ENCODE measurements around the gene TRAPPC12.
"Not testable (repeated sequence)": the region's sequence is repeated elsewhere in the genome, so short reads cannot be mapped to it uniquely, and the experiment has no call there.

Gene TRAPPC12

DNA sequence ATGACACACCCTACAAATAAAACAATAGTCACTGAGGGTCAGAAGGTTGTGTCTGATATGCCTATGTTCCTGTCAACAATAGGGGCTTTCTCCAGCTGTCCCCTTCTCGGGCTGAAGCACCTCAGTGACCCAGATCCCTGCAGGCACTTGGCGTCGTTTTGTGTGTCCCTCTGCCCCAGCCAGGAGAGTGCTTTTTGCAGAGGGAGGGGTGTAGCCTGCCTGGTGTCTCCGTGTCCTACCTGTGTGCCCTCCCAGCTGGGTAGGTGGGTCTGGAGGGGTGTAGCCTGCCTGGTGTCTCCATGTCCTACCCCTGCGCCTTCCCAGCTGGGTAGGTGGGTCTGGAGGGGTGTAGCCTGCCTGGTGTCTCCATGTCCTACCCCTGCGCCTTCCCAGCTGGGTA, 74.5 kb downstream of the TRAPPC12 start:
- DNase-seq (ENCODE audit: low read depth): not testable (repeated sequence)

DNA sequence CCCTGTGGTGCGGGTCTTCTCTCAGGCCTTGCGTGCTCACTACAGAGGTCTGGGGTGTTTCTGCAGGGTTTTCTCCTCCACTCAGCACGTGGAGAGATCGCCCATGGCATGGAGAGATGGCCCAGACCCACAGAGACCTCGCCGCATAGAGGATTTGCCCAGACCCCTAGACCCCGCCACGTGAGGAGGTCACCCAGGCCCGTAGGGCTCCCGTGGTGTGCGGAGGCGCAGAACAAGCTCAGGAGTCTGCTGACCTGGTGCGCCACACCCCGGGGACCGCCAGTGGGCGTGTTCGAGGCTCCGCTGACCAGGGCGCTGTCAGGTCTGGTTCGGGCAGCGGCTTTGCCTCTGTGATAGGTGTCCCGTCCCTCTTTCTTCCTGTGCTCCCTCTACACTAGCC, 75.3 kb downstream of the TRAPPC12 start:
- DNase-seq (ENCODE audit: low read depth): no peak

DNA sequence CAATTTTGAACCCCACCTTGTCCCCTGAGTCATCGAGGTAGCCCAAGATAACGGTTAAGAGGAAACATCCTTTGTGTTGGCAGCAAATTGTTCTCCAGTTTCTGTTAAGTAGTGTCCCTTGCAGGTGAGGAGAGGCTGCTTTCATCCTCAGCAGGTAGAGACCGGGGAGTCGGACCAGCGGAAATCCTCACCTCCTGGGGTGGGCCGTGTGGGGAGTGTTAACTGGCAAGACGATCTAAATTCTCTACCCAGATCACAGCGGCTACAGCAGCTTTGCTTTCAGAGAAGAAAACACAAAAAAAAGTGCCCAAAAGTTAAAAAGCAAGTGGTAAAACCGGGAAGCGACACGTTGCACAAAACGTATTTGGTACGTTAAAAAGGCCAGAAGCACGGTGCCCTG, 76.6 kb downstream of the TRAPPC12 start:
- no peak for DNase-seq (ENCODE audit: low read depth)

GRCh38 chr2:3457524-3458395, 78.3 kb downstream of the TRAPPC12 start:
- DNase-seq (ENCODE audit: low read depth): no peak

DNA sequence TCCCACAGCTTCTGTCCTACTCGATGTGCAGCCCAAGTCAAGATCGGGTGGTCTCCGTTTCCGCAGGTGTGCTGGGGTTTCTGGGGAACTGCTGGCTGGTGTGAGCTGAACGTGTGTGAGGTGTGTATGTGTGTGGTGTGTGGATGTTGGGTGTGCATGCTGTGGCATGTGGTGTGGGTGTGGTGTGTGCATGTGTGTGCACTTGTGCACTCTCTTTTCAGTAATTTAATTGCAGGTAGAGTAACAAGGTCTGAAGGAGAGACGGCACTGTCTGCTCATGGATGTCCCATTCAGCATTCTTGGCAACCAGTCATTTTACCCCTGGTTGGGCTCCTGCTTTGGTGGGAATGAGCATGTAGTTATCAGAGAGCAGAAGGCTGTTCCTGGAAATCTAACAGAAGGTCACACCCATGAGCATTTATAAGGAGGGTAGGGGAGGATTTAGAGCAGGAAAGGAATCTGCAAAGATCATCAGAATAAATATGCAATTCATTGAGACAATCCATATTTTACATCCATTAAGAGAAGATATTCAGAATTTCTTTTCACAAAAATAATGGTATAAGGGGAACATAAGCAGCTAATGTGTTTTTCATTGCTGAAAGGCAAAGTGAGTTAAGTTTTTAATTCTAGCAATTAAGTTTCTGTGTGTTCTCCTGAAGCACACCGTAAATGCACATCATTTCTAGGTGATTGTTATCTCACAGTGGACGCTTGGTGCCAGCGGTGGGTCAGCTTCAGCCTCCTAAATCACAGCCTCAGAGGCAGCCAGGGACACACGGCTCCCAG, 79.1 kb downstream of the TRAPPC12 start:
- no peak for DNase-seq (ENCODE audit: low read depth)

DNA sequence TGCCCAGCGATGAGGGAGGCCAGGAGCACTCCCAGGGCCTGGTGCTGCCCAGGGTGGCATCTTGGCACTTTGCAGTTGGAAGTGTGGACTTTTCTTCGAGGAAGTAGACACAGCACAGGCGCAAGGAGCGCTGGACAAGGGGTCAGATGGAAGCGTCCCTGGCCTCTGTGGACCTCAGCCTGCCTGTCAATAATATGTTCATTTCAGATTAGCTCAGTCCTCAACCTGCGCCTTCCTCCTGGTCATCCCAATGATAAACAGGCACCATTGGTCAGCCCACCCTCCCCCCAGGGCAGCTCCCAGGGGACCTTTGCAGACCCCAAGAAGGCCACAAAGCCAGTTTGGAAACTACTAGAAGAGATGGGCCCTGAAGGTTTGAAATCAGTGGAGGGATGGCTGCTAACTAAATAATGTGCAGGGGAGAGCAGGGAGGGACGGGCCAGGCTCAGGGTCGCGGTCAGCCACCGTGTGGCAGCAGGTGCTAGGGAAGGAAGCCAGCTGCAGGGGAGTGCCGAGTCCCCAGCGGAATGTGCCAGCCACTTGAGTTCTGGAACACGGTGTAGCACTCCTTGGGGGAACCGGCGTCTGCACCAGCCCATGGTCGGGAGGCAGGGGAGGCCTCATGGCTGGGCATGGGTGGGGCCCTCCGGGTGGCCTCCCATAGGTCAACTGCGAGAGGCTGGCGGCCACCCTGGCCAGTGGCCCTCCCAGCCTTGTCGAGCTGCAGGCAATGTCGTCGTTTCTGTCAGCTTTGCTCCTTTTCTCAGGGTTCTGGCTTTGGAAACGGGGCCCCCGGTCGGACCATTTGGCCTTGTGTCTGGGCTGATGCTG, 79.9 kb downstream of the TRAPPC12 start:
- DNase-seq (ENCODE audit: low read depth): no peak

- DNase-seq (ENCODE audit: low read depth): no peak
These were observed 80.7 kb downstream of the TRAPPC12 start for GRCh38 chr2:3460156-3460555.

- no peak for DNase-seq (ENCODE audit: low read depth)
These were observed 81.6 kb downstream of the TRAPPC12 start for GRCh38 chr2:3460831-3461800.

DNA sequence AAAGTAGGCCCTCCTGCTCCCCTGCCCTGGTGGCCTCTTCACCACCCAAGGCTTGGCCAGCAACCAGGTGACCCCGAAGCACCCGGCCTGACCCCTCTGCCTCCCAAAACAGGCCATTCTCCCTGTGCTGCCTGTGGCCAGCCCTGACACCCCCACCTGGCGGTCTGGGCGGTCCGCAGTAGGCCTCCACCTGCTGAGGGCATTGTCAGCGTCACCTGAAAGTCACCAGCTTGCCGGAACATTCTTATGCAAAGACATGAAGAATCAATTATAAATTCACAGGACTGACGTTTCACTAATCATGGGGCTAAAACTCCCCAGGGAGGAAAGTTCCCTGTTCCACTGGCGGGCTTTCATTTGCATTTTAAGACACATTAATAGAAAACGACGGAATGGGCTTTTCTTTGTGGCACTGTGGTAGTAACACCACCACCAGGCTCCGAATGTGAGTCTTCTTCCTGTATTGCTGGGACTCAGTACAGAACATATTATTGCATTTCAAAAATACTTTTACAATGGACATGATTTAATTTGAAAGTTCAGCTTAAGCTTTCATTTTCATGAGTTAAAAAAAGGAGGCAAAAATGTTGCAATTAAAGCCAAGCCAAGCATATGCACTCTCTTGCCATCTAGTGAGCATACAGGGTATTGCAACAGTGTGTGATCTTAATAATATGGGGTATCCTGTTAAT, 82.5 kb downstream of the TRAPPC12 start:
- no peak for DNase-seq (ENCODE audit: low read depth)

DNA sequence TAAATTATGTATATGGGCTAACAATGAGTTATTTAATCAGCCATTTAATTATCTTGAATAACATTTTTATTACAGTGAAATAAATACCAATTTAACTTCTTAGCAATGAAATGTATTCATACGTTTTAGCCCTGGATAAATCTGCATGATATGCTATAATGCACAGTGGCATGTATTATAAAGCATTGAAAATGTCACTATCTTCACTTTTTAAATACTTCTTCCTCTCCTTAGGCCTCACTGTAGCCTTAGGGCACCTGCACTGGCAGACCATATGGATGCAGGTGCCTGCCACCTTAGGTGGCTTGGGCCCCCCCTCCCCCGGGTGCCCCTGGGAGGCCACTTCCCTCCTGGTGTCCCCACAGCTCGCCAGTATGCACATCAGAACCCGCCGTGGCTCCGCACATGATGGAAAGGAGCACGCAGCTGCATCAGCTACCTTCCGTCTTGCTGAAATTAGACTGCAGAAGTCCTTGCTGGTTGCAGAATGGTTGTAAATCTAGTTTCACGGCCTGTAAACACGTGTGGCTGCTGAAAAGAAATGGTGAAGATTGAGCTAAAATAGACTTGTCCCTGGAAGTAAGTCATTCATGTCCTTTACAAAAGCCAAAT, 83.1 kb downstream of the TRAPPC12 start:
- DNase-seq (ENCODE audit: low read depth): no peak

DNA sequence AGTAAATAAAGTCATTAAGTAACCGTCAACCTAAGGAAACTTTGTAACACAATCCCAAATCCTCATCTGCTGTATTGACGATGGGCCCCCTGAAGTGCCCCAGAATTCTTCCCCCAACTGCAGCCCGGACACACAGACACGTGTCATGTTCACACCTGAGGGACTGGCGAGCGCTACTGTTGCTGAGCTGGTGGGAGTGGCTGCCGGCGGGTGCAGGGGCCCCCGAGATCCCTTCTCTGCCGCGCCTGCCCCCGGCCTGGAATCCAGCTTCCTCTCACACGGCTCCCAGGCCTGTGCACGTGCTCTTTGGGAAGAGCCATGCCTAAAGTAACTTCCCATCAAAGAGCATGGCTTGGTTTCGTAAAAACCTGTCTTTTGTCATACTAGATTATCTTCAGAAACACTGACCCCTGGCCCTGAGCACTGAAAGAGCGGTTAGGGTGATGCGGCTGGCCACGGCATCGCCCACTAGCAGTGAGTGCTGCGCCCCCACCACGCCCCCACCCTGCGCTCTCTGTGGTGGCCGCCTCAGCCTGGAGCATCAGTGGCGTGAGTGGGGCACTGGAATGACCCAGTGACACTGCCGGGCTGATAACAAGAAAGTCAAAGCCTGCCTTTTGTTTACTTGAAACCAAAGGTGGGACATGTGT, 83.8 kb downstream of the TRAPPC12 start:
- DNase-seq (ENCODE audit: low read depth): no peak

DNA sequence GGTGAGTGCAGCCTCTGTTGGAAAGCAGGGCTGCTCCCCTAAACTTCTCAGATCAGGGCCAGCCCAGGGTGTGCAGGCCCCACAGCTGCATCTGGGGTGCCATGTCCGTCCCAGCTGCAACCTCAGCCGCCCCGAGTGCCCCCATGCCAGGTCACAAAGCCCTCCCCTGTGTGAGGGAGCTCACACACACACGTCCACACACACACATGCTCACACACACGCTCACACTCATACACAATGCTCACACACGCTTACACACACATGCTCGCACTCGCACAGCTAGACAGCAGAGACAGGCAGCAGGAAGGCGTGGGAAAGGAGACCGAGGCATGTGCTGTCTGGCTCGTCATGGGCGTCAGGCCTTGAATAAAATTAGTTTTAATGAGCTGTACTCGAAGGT, 84.5 kb downstream of the TRAPPC12 start:
- no peak for DNase-seq (ENCODE audit: low read depth)

DNA sequence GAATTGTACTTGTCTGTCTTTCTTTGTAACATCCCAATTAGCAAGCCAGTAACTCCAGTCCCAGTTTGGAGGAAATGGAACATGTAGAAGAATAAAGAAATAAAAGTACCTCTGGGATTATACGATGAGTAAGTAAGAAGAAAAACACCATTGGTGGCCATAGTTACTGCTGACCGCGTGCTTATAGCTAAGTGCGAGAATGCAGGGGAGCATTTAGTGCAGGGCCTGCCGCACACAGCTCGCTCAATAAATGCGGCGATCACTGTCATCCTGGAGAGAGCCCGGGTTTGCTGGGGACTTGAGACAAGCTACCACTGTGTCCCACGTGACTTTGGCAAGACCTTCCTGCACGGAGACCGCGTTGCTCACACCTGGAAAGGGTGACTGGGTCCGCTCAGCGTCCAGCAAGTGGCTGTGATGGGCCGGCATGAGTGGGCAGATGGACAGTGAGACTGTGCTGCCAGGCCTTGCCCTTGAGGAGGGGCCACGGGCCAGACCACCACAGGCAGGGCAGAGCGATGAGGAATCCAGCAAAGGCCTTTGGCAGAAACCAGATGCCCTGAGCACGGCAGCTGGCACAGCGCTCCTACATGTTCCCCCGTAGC, 85.0 kb downstream of the TRAPPC12 start:
- no peak for DNase-seq (ENCODE audit: low read depth)

GRCh38 chr2:3465328-3465727, 85.8 kb downstream of the TRAPPC12 start:
- no peak for DNase-seq (ENCODE audit: low read depth)

- no peak for DNase-seq (ENCODE audit: low read depth)
These were observed 86.5 kb downstream of the TRAPPC12 start for GRCh38 chr2:3465844-3466481.

DNA sequence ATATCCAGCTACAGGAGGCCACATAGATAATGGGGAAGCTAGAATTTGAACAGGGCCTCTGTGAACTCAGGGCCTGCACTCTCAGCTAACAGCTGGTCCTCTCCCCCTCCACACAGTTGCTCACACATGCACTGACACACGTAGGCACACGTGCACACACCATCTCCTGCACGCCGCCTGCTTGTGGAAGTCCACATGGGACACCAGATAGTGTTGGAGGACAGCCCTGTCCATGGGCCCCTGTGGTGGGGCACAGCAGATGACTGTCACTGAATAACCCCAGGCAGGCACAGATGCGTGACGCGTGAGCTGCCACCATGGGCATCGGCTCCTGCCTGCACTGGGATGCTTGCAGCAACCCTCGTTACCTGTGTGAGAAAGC, 87.0 kb downstream of the TRAPPC12 start:
- no peak for DNase-seq (ENCODE audit: low read depth)

DNA sequence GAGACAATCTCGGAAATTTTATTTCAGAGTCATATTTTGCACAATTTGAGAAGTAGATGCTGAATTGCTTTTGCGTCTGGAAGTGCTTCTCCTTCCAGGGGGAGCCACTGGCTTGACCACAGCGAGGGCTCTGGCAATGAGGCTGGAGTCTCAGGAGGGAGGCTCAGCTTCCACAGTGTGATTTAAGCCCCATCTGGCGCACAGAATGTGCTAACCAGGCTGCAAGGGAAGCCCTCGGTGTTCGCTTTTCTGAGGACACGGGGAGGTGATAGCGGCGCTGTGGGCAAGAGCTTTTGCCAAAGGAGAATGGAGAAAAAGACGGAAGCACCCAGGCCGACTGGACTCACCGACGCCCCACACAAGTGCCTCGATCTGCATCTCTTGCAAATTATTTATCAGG, 87.5 kb downstream of the TRAPPC12 start:
- DNase-seq (ENCODE audit: low read depth): no peak

GRCh38 chr2:3467654-3468053, 88.2 kb downstream of the TRAPPC12 start:
- DNase-seq (ENCODE audit: low read depth): no peak
